HepG2 (cell line): ENCODE results near the gene CTRB2. TPM values are rescaled to one million over a fixed set of nuclear protein-coding genes. Genes with fewer than 3 reads are reported as not detected.

Experiments
- ATF1 ChIP-seq: IDR thresholded peaks from 2 replicates; pipeline ENCODE4 v1.6.1; 2016; ENCODE audit warnings: mild to moderate bottlenecking, control low read depth
- CEBPB ChIP-seq: IDR thresholded peaks from 2 replicates; pipeline ENCODE4 v1.6.1; 2011; ENCODE audit warnings: low read depth, low read length, improper control_type of control experiment, borderline replicate concordance
- CREM ChIP-seq, 2 experiments: sonication (generic) in 1 of 2; formaldehyde crosslinking in 1 of 2; IDR thresholded peaks; 2 replicates each; pipeline versions ENCODE4 v1.4.0 to v1.6.1; 2016 to 2020; ENCODE audit warnings: antibody characterized with exemption in 1 of 2, mild to moderate bottlenecking in 1 of 2, missing genetic modification reagents in 1 of 2
- FOXA1 ChIP-seq, 2 experiments: fragments of 450-650 bp in 1 of 2; sonication (generic) in 1 of 2; formaldehyde crosslinking in 1 of 2; IDR thresholded peaks; 2 replicates each; pipeline versions ENCODE4 v1.4.0 to v1.6.1; 2016 to 2020; ENCODE audit warnings: missing genetic modification reagents in 1 of 2
- GFI1 ChIP-seq: sonication (generic); formaldehyde crosslinking; IDR thresholded peaks from 2 replicates; pipeline ENCODE4 v1.5.0; 2020; ENCODE audit warnings: missing genetic modification reagents, mild to moderate bottlenecking, borderline replicate concordance
- GTF3A ChIP-seq: sonication (generic); formaldehyde crosslinking; conservative IDR thresholded peaks from 2 replicates; pipeline ENCODE4 v1.4.0; 2020; ENCODE audit warnings: mild to moderate bottlenecking, missing genetic modification reagents
- MTF1 ChIP-seq: sonication (generic); formaldehyde crosslinking; IDR thresholded peaks from 2 replicates; pipeline ENCODE4 v1.5.0; 2020; ENCODE audit warnings: missing genetic modification reagents
- MZF1 ChIP-seq: sonication (generic); formaldehyde crosslinking; IDR thresholded peaks from 2 replicates; pipeline ENCODE4 v1.8.1; 2023; ENCODE audit warnings: mild to moderate bottlenecking, missing genetic modification reagents, borderline replicate concordance
- NFE2L2 ChIP-seq: fragments of 150-350 bp; IDR thresholded peaks from 2 replicates; pipeline ENCODE4 v1.6.1; 2014; ENCODE audit warnings: low read length
- PRPF4 ChIP-seq: fragments of 200-400 bp; formaldehyde crosslinking; IDR thresholded peaks from 2 replicates; pipeline ENCODE4 v1.6.1; 2016; ENCODE audit warnings: low read length, low read depth; ENCODE audit not compliant: poor library complexity, severe bottlenecking
- RBM39 ChIP-seq: fragments of 200-400 bp; formaldehyde crosslinking; IDR thresholded peaks from one replicate; pipeline ENCODE4 v1.6.1; 2018; ENCODE audit warnings: antibody characterized with exemption, mild to moderate bottlenecking, low read depth, low read length; ENCODE audit not compliant: poor library complexity, severe bottlenecking
- SIN3B ChIP-seq: fragments of 150-350 bp; IDR thresholded peaks from 2 replicates; pipeline ENCODE4 v1.6.1; 2014; ENCODE audit warnings: low read length
- SRSF1 ChIP-seq: fragments of 200-400 bp; formaldehyde crosslinking; optimal IDR thresholded peaks from 2 replicates; pipeline ENCODE3; 2017; ENCODE audit warnings: mild to moderate bottlenecking, low read depth, low read length, moderate library complexity
- TBL1XR1 ChIP-seq: fragments of 150-350 bp; IDR thresholded peaks from 2 replicates; pipeline ENCODE4 v1.6.1; 2014; ENCODE audit warnings: borderline replicate concordance, low read length; ENCODE audit not compliant: partially characterized antibody
- ZHX1 ChIP-seq: sonication (generic); formaldehyde crosslinking; IDR thresholded peaks from 2 replicates; pipeline ENCODE4 v1.8.1; 2022; ENCODE audit warnings: low read depth, mild to moderate bottlenecking, missing genetic modification reagents
- ZNF510 ChIP-seq: sonication (generic); formaldehyde crosslinking; IDR thresholded peaks from 2 replicates; pipeline ENCODE4 v1.4.0; 2020; ENCODE audit warnings: low read depth, mild to moderate bottlenecking, missing genetic modification reagents
- ZNF547 ChIP-seq: sonication (generic); formaldehyde crosslinking; IDR thresholded peaks from 2 replicates; pipeline ENCODE4 v1.5.1; 2020; ENCODE audit warnings: mild to moderate bottlenecking, missing genetic modification reagents
- ZNF556 ChIP-seq: sonication (generic); formaldehyde crosslinking; IDR thresholded peaks from 2 replicates; pipeline ENCODE4 v1.4.0; 2020; ENCODE audit warnings: mild to moderate bottlenecking, missing genetic modification reagents, borderline replicate concordance
- ZNF678 ChIP-seq: sonication (generic); formaldehyde crosslinking; IDR thresholded peaks from 2 replicates; pipeline ENCODE4 v1.4.0; 2020; ENCODE audit warnings: mild to moderate bottlenecking, missing genetic modification reagents
- ZNF713 ChIP-seq: sonication (generic); formaldehyde crosslinking; IDR thresholded peaks from 2 replicates; pipeline ENCODE4 v1.4.0; 2020; ENCODE audit warnings: mild to moderate bottlenecking, missing genetic modification reagents
- polyA plus RNA-seq, 8 experiments: library from polyadenylated mRNA; depleted of rRNA in 3 of 8; stranded (reverse) in 7 of 8; unstranded in 1 of 8; fragments of >200 nt; fragmentation: Illumina TruSeq in 4 of 8; extraction: Trizol in 4 of 8; gene quantifications; 2 replicates each; pipeline versions ENCODE4 v1.2.1 to v1.2.3, GENCODE V29; 2011 to 2016; ENCODE audit warnings: low read depth in 4 of 8, missing spikeins in 1 of 8, mixed read lengths in 1 of 8; ENCODE audit not compliant: insufficient read depth in 1 of 8
- total RNA-seq, 5 experiments: library from RNA; depleted of rRNA; stranded (reverse); fragments of >200 nt; fragmentation: Illumina TruSeq; extraction: Trizol; gene quantifications; 2 replicates each; pipeline ENCODE4 v1.2.3, GENCODE V29; 2016; ENCODE audit warnings: low read depth in 1 of 5
- TF ChIP-seq, protein P1 (sequence below): sonication (generic); formaldehyde crosslinking; IDR thresholded peaks from 2 replicates; pipeline ENCODE4 v1.5.1; 2020; ENCODE audit warnings: missing genetic modification reagents, mild to moderate bottlenecking, borderline replicate concordance
- TF ChIP-seq, protein P2 (sequence below): sonication (generic); formaldehyde crosslinking; IDR thresholded peaks from 2 replicates; pipeline ENCODE4 v1.5.0; 2020; ENCODE audit warnings: mild to moderate bottlenecking, missing genetic modification reagents, borderline replicate concordance

The CTRB2 gene
- total and polyA plus RNA-seq, 2 of the 13 experiments (the other 11 are each of a cell fraction or from before 2014, with no cell fraction given) = 0.13 TPM; not detected in 1

- TF ChIP-seq, protein P1, sequence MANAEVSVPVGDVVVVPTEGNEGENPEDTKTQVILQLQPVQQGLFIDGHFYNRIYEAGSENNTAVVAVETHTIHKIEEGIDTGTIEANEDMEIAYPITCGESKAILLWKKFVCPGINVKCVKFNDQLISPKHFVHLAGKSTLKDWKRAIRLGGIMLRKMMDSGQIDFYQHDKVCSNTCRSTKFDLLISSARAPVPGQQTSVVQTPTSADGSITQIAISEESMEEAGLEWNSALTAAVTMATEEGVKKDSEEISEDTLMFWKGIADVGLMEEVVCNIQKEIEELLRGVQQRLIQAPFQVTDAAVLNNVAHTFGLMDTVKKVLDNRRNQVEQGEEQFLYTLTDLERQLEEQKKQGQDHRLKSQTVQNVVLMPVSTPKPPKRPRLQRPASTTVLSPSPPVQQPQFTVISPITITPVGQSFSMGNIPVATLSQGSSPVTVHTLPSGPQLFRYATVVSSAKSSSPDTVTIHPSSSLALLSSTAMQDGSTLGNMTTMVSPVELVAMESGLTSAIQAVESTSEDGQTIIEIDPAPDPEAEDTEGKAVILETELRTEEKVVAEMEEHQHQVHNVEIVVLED (CRISPR knock-in tag) = peak; percentile 16; the same call in 1 of the 2 replicates
- TF ChIP-seq ATF1 = no peak
- no peak for TF ChIP-seq CREM (IDR thresholded peaks at IDR 0.05)
- TF ChIP-seq CREM (CRISPR knock-in tag; IDR thresholded peaks at IDR 0.05) = no peak
- no peak for TF ChIP-seq MTF1
- no peak for TF ChIP-seq PRPF4
- no peak; the same call in 1 of the 2 replicates for TF ChIP-seq ZNF713 (CRISPR knock-in tag)
- TF ChIP-seq FOXA1 (IDR thresholded peaks at IDR 0.05) = no peak
- no peak for TF ChIP-seq FOXA1 (CRISPR knock-in tag; IDR thresholded peaks at IDR 0.05)
- TF ChIP-seq RBM39 = peak; percentile 47
- TF ChIP-seq GFI1 (CRISPR knock-in tag) = peak; percentile 26
- TF ChIP-seq SRSF1 = peak; percentile 65
- TF ChIP-seq ZHX1 (CRISPR knock-in tag) = no peak
- TF ChIP-seq SIN3B = no peak
- no peak for TF ChIP-seq MZF1 (CRISPR knock-in tag)
- TF ChIP-seq, protein P2, sequence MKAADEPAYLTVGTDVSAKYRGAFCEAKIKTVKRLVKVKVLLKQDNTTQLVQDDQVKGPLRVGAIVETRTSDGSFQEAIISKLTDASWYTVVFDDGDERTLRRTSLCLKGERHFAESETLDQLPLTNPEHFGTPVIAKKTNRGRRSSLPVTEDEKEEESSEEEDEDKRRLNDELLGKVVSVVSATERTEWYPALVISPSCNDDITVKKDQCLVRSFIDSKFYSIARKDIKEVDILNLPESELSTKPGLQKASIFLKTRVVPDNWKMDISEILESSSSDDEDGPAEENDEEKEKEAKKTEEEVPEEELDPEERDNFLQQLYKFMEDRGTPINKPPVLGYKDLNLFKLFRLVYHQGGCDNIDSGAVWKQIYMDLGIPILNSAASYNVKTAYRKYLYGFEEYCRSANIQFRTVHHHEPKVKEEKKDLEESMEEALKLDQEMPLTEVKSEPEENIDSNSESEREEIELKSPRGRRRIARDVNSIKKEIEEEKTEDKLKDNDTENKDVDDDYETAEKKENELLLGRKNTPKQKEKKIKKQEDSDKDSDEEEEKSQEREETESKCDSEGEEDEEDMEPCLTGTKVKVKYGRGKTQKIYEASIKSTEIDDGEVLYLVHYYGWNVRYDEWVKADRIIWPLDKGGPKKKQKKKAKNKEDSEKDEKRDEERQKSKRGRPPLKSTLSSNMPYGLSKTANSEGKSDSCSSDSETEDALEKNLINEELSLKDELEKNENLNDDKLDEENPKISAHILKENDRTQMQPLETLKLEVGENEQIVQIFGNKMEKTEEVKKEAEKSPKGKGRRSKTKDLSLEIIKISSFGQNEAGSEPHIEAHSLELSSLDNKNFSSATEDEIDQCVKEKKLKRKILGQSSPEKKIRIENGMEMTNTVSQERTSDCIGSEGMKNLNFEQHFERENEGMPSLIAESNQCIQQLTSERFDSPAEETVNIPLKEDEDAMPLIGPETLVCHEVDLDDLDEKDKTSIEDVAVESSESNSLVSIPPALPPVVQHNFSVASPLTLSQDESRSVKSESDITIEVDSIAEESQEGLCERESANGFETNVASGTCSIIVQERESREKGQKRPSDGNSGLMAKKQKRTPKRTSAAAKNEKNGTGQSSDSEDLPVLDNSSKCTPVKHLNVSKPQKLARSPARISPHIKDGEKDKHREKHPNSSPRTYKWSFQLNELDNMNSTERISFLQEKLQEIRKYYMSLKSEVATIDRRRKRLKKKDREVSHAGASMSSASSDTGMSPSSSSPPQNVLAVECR = peak; percentile 88
- peak; percentile 21; the same call in 1 of the 2 replicates for TF ChIP-seq ZNF547 (CRISPR knock-in tag)
- peak; percentile 16; the same call in 1 of the 2 replicates for TF ChIP-seq ZNF556 (CRISPR knock-in tag)
- TF ChIP-seq NFE2L2 = no peak
- TF ChIP-seq CEBPB = no peak
- peak; percentile 43 for TF ChIP-seq TBL1XR1
- peak; percentile 18; the same call in 1 of the 2 replicates for TF ChIP-seq ZNF678 (CRISPR knock-in tag)
- peak; percentile 51; the same call in 1 of the 2 replicates for TF ChIP-seq ZNF510 (CRISPR knock-in tag)
- TF ChIP-seq GTF3A (CRISPR knock-in tag) = no peak
These were observed 43.9 kb upstream of the CTRB2 start (continued) for GRCh38 chr16:75250809-75251279.
